ENCODE data around the gene SPATS2.

The SPATS2 gene

DNA sequence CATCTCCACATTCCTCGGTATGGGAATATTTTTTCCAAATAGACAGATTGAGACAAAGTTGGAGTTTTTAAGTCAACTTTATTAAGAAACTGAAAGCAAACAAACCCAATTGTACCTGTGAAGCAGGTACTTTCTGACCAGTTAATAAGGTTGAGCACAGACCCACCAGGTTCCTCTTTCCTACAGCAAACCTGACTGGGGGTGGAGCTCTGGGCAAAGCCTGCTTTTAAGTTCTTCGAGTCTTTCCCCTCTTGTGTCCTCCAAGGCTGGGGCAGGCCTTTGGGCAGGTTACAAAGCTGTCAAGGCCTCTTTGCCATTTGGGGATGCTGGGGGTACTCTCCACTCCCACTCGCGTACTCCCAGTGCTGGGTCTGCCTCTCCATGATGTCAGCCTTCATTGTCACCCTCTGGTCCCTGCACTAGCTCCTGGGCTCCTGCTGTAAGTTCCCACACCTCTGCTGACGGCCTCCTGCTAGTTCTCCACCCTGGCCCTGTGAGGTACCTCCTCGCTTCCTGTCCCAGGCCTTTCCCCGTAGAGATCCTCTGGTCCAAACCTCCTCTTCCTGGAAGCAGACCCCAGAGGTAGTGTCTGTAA, 174.7 kb downstream of the SPATS2 start:
- DNase-seq (ENCODE audit: low spot score), result no peak

DNA sequence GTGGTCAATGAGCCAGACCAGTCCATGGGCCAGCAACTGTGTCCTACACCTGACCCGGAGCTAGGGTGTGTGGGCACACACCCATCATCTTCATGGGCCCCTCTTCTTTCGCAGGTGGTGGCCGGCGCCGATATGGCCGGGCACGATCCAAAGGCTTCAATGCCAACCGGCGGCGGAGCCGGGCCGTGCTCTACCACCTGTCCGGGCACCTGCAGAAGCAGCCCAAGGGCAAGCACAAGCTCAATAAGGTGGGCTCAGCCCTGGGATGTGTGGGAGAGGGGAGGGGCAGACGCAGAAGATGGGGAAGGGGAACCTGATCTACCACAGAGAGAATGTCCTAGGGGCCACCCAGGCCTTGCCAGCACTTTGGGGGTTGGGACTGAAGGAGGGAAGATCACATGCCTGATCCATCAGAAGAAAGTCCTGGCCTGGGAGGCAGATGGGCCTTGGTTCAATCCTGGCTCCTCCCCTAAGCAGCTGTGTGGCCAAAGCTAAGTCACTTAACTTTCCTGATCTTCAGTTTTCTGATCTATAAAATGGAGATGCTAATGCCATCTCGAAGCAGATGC, 175.4 kb downstream of the SPATS2 start:
- no peak for DNase-seq (ENCODE audit: low spot score)

DNA sequence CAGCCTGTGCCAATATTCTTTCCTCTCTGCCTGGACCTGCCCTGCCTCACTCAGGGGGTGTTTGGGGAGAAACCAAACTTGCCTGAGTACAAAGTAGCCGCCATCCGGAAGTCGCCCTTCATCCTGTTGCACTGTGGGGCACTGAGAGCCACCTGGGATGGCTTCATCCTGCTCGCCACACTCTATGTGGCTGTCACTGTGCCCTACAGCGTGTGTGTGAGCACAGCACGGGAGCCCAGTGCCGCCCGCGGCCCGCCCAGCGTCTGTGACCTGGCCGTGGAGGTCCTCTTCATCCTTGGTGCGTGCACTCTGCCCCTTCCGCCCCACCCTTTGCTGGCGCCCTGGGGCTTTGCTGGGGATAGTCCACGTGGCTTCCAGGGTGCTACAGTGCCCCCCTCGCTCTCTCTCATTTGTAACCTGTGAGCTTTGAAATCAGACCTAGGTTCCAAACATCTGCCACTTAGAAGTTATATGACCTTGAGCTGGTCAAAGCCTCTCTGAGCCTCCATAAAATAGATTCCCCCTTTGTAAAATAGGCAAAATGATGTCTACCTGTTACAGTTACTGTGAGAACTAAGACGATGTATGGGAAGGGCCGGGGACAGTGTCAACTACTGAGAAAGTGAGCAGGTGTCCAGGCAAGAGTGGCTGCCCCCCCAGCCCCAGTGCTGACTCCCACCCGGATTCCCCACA, 176.1 kb downstream of the SPATS2 start:
- no peak for DNase-seq (ENCODE audit: low spot score)

DNA sequence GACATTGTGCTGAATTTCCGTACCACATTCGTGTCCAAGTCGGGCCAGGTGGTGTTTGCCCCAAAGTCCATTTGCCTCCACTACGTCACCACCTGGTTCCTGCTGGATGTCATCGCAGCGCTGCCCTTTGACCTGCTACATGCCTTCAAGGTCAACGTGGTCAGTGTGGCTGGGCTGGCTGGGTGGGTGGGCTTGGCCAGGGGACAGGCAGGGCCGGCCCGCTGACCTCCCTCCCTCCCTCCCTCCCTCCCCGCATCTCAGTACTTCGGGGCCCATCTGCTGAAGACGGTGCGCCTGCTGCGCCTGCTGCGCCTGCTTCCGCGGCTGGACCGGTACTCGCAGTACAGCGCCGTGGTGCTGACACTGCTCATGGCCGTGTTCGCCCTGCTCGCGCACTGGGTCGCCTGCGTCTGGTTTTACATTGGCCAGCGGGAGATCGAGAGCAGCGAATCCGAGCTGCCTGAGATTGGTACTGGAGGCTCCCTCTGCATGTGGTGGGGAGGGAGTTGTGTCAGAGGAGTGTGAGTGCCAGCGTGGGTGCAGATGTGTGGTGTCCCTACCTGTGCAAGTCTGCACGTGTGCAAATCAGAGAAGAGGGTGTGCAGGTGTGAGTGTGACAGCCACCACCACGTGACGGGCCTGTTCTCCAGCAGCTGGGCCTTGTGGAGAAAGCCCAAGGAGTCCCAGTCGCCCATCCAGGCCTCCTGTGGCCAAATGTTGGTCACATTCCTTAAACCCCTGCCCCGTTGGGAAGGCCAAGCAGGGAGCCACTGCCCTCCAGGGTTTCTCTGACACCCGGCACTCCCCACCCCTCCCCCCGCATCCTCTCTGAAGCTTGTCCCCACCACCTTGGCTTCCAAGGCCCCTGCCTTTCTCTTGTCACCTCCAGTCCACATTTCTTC, 176.9 kb downstream of the SPATS2 start:
- DNase-seq (ENCODE audit: low spot score), result no peak

DNA sequence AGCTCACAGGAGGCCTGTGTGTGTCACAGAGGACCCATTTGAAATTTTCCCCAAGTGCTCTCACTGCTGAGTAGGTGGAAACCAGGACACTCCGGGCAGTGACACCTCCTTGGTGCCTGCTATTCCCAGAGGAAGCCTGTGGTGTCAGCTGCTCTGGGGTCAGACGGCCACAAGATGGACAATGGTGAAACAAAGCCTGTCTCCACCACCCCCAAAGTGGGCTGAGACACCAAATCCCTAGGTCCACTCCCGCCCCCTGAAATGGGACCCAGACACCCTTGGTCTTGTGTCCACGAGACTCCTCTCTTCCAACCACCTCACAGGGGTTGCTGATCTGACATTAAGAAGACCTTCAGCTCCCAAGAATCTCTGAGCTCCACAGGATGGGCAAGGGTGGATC, 178.6 kb downstream of the SPATS2 start:
- no peak for DNase-seq (ENCODE audit: low spot score)

DNA sequence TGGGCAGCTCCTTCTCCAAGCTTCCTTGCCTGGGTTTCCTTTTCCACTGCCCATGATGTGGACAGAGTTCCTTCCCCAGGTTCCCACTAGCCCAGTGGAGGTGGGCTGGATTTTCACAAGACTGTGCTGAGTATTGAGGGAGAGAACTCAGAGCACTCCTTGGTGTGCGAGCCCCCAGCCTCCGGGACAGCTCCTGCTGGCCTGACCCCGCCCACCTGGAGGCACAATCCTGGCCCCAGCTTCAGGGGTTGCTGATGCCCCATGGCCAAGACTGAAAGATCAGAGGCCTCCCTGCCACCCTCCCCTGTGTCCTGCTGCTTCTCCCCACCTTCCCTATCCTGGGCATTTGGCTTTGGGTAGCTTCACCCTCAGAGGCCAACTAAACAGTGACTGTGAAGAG, 179.2 kb downstream of the SPATS2 start:
- no peak for DNase-seq (ENCODE audit: low spot score)

DNA sequence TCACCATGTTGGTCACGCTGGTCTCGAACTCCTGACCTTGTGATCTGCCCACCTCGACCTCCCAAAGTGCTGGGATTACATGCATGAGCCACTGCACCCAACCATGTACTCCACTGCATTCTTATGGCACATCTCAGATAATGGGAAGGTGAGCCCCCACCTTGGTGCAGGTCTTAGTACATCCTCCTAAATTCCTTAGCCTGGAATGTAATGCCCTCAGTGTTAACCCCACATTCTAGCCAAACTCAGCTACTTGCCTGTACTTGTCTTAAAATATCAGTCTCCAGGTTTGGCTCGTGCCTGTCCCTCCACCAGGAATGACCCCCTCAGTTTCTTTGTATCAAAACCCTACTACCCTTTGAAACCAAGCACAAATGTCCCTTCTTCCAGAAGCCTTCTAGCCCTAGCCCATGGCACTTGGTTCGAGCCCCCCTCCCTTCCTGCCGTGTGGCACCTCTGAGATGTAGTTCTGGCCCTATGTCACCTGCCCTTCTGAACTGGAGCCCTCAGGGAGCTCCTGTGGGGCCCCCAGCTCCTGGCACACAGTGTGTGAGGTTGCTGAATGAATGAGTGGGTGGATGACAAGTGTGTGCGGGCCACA, 179.9 kb downstream of the SPATS2 start:
- DNase-seq (ENCODE audit: low spot score), result no peak

DNA sequence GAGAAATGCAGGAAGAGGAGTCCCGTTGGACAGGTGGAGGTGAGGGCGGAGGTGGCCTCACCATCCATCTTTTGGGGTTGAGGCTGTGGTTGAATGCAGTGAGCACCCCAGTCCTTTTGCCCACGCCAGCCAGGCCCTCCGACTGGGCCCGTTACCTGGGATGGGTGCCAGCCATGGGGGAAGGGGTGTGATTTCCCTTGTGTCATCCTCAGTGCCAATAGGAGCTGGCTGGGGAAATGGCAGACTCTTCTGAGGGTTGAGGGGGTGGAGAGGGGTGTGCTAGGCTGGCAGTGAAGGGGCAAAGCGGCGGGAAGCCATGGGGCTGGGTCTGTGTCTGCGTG, 181.2 kb downstream of the SPATS2 start:
- no peak for DNase-seq (ENCODE audit: low spot score)

DNA sequence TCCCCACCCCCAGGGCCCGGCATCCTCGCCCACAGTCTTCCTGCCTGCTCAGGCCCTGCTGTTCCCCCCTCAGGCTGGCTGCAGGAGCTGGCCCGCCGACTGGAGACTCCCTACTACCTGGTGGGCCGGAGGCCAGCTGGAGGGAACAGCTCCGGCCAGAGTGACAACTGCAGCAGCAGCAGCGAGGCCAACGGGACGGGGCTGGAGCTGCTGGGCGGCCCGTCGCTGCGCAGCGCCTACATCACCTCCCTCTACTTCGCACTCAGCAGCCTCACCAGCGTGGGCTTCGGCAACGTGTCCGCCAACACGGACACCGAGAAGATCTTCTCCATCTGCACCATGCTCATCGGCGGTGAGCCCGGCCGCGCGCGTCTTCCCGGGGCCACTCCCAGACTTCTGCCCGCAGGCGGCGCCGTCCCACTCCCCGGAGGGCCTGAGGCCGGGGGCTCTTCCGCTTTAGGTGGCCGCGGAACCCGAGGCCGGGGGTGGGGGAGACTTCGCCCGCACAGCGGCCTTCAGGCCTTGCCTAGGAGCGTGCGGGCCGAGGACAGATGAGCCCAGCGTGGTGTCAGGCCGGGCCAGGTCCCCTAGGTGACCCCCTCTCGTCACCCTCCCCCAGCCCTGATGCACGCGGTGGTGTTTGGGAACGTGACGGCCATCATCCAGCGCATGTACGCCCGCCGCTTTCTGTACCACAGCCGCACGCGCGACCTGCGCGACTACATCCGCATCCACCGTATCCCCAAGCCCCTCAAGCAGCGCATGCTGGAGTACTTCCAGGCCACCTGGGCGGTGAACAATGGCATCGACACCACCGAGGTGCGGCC, 181.8 kb downstream of the SPATS2 start:
- DNase-seq (ENCODE audit: low spot score), result no peak

DNA sequence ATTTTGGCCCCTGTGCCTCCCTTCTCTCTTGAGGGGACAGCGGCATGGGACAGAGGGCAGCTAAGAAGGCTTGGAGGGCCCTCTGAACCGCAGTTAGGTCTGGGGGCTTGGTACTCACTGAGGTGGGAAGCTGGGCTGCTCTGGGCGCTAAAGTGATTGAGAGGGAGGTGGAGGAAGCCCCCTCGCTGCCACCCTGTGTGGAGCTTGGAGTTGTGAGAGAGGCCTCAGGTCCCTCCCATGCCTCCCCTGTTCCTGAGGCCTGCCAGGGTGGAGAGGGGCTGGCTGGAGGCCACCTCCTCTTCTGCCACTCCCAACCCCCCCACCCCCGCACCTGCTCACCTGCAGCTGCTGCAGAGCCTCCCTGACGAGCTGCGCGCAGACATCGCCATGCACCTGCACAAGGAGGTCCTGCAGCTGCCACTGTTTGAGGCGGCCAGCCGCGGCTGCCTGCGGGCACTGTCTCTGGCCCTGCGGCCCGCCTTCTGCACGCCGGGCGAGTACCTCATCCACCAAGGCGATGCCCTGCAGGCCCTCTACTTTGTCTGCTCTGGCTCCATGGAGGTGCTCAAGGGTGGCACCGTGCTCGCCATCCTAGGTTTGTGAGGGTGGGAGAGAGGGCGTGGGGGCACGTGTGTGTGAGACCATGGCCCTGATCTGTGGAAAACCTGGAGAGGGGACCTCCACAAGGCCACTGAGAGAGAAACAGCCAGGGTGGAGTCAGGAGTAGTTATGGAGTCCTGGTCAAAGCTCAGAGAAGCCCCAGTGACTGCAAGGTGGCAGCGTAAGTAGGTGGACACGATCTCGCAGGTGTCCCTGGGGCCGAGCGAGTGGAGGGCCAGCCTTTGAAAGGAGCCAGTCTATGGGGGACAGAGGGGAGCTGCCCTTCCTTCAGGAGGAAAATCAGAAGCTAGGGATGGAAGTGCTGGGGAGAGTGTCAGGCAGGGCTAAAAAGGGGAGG, 182.8 kb downstream of the SPATS2 start:
- DNase-seq (ENCODE audit: low spot score), result no peak

DNA sequence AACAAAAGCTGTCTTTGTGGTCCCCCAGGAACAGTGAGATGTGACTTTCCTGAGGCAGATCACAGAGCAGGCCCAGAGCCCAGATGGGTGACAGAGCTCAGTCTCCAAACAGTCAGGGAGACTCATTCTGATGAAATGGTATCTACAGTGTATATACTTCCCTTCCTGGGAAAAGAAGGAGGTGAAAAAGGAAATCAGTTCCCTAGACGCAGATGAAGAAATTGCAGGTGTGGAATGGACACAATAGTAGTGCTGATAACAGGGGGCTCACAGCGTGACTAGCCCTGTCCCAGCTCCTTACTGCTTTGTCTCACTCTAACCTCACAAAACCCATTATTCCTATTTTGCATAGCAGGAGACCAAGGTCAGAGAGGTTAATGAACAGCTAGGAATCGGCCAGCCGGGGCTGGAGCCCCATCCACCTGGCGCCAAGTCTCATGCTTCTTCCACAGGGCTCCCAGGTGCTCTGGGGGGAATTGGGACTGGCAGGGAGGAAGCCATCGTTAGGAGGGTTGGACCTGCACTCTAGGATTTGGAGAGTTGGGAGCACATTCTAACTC, 183.5 kb downstream of the SPATS2 start:
- DNase-seq (ENCODE audit: low spot score), result no peak

DNA sequence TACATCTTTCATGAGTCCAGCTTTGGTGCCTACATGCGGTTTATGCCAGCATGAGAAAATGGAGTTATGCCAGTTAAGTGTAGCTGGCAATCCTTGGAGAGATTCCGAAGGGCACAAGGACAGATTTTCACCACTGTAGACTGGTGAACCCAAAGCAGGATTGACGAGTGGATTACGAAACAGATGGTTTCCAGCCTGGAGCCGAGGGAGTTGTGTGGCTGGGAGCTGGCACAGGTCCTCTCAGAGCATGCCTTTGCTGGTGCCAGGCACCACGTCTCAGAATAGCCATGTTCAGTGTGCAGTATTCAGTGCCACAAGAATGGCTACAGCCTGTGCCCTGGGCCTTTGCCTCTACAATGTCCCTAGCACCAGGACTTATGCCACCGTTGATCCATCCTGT, 184.8 kb downstream of the SPATS2 start:
- no peak for DNase-seq (ENCODE audit: low spot score)

DNA sequence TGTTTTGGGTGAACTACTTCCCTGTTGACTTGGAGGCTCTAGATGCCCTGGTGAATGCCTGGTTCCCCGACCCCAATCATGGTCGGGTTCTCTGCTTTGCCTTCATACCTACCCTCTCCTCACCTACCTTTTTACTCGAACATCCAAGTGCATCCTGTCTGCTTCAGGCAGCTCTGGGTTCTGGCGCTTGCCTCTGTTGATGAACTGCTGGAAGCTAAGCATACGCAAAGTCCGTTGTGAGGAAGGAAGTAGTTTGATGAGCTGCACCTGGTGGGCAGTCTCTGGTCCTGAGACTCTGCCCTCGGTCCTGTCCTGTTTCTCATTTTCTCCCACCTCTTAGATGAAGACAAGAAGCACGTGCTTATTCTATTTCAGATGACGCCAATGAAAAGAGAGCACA, 185.2 kb downstream of the SPATS2 start:
- DNase-seq (ENCODE audit: low spot score), result no peak

DNA sequence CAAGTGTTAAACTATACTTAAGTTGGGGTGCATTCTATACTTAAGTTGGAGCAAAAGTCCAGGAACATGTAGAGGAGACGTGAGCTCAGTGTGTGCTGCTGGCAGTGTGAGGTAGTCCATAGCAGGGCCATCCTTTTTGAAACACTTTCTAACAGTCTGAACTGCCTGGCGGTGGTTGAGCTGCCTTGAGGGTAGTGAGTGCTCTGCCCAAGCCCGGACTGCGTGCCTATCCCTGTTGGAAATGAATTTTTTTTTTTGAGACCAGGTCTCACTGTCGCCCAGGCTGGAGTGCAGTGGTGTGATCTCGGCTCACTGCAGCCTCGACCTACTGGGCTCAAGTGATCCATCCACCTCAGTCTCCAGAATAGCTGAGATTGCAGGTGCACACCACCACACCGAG, 185.6 kb downstream of the SPATS2 start:
- no peak for DNase-seq (ENCODE audit: low spot score)

DNA sequence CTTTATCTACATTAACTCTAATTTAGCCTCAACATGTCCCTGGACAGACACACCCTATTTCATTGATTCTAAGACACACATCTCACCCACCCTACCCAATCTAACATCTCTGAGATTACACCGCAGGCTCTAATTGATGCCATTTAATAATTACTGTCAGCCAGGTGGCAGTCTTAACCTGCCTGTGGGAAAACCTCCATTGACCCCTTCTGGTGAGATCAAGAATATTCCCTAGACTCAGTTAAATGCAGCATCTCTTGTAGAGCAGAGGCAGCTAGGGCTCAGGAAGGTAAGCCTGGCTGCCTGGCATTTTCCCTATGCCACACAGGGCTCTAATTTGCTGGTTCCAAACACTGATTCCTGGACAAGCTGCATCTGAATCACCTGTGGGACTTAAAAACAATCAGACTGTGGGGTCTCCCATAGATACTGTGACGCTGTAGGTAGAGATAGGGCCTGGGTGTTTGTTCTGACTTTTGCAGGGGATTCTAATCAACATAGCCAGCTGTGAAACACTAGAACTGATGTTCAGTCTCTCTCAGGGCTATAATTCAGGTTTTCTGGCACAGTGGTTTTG, 186.3 kb downstream of the SPATS2 start:
- DNase-seq (ENCODE audit: low spot score), result peak; percentile 24

DNA sequence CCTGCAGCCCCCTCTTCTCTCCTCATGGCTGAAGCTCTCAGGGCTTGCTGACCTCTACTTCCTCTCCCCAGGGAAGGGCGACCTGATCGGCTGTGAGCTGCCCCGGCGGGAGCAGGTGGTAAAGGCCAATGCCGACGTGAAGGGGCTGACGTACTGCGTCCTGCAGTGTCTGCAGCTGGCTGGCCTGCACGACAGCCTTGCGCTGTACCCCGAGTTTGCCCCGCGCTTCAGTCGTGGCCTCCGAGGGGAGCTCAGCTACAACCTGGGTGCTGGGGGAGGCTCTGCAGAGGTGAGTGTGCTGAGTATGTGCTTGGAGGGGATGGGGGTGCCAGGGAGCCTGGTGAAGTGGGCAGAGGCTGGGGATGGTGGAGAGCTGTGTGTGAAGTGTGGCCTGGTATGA, 187.0 kb downstream of the SPATS2 start:
- no peak for DNase-seq (ENCODE audit: low spot score)

DNA sequence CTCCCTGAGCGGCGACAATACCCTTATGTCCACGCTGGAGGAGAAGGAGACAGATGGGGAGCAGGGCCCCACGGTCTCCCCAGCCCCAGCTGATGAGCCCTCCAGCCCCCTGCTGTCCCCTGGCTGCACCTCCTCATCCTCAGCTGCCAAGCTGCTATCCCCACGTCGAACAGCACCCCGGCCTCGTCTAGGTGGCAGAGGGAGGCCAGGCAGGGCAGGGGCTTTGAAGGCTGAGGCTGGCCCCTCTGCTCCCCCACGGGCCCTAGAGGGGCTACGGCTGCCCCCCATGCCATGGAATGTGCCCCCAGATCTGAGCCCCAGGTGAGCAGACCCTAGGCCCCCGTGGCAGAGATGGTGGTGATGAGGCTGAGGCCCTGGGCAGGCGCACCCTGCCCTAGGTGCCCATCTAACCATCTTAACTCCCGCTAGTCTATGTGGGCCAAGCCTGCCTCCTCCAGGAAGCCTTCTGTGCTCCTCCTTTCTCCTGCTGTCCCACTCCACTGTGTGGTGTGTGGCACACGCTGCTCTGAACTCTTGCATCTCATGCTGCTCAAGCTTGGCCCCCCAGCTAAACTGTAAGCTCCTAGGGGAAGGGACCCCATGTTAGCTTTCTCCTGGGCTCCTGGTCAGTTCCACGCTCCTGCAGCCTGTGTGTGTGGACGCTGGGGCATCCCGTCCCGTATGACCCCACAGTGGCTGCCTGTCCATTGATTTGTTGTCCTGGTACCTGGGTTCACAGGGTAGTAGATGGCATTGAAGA, 188.5 kb downstream of the SPATS2 start:
- DNase-seq (ENCODE audit: low spot score), result no peak

DNA sequence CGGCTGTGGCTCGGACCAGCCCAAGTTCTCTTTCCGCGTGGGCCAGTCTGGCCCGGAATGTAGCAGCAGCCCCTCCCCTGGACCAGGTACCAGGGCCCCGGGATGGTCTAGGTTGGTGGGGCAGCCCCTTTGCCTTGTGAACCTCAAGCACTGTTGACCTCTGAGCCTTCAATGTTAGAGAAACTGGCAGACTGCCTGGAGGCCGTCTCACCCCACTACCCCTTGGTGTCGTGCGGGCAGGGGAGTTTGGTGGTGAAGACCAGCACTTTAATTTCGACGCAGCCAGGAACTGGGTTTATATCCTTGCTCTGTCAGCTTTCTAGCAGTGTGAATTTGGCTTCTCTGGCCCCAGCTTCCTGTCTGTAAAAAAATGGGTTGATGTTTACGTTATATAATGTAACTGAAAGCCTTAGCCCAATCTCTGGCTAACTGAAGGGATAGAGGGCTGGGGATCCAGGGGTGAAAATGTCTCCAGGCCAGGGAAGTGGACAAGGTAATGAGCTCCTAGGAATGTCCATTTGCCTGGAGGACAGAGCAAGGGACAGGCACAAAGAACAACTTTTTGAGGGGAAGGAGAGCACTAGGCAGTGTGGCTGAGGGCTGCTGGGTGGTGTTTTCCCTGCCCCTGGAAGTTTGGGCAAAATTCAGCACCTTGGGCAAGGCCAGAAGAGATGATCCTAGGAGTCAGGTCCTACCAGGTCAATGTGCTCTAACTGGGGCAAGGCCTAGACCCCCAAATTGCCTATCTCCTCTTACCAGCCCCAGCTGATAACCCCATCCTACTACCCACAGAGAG, 189.3 kb downstream of the SPATS2 start:
- DNase-seq (ENCODE audit: low spot score), result no peak

Data from activated CD4-positive, alpha-beta T cell treated with anti-CD3 and anti-CD28 coated beads, Interleukin-2, Interleukin-4, amounts not matched to agents 100 ng/mL and 50 ng/mL, durations not matched to agents 16 hours and 8 hours (primary cell).